ENCODE data around the gene LRRC61.
A peak's percentile ranks its signal among the peaks of the same experiment; 100 is the strongest.

LRRC61 gene

DNA sequence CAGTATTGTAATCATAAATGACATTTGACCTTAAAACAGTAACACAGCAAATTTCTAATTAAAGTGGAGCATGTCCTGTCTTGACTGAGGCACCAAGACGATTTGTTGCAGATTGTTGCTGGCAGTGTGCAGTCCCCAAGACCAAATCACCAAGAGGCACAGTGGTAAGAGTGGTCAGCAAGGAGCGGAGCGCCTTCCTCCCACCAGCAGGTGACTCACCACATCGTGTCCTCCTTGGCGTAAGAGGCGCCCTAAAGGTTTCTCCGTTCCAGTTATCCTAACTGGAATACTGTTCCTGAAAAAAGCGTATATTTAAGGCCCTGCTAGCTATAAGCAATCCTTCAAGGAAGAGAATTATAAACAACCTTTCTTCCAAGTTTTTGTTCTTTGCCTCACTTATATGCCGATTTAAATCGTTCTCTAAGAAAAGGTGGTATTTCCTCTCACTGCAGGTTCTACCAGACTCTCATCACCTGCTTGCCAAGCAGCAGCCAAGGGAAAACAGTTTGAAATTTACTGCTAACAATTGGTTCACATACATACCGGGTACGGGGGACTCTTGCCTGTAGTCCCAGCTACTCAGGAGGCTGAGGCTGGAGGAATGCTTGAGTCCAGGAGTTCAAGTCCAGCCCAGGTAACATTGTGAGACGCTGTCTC lies 34.7 kb downstream of the LRRC61 start:
- DNase-seq = no peak

GRCh38 chr7:150358433-150358832 lies 35.3 kb downstream of the LRRC61 start:
- DNase-seq = no peak

- no peak for DNase-seq
Measured at GRCh38 chr7:150358988-150359621, 36.0 kb downstream of the LRRC61 start.

DNA sequence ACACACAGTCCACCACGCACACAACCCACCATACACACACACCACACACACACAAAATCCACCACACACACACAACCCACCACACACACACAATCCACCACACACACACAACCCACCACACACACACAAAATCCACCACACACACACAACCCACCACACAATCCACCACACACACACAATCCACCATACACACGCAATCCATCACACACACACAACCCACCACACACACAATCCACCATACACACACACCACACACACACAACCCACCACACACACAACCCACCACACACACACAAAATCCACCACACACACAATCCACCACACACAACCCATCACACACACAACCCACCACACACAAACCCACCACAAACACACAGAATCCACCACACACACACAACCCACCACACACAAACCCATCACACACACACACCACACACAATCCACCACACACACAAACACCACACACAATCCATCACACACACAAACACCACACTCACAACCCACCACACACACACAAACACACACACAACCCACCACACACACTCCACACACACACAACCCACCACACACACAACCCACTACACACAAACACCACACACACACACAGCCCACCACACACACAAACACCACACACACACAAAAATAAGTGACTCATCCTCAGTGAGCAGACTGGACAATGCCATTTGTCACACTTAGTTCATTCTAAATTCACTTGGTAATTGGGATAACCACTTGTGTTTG lies 36.6 kb downstream of the LRRC61 start:
- DNase-seq = no peak

GRCh38 chr7:150360363-150361058 lies 37.4 kb downstream of the LRRC61 start:
- no peak for DNase-seq

GRCh38 chr7:150361402-150361801 lies 38.2 kb downstream of the LRRC61 start:
- no peak for DNase-seq

DNA sequence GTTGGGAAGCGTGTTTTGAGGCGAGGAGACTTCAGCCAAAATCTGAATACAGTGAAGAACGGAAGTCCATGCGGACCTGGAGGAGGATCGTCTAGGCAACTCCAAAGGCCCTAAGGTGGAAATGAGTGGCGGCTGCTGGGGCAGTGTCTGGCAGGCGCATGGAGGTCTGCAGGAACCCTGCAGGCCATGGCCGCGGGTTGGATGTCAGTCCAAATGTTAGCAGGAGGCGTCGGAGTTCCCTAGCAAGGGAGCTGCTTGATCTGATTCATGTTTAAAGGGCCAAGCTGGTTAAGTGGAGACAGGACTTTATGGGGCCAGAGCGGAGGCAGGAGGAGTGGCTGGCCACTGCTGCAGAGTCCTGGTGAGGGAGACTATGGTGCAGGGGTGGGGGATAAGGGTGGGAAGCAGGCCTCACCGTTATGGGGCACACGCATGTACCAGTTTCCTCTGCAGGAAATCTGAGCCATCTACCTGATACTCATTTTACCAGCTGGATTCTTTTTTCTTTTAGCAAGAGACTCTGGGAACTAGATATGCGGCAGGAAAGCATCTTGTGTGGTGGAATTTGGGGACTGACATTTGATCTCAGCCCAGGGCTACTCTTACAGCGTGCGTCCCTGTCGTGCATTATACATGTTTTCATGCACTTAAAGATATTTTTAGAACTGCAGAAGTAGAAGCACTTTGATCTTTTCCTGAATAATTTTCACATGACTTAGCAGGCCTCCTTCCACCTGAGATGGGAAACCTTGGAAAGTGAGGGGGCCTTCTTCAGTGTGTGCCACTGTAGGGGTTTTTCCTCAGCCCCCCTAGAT lies 38.9 kb downstream of the LRRC61 start:
- DNase-seq = no peak

- DNase-seq = peak; percentile 68
Measured at GRCh38 chr7:150363370-150363769, 40.2 kb downstream of the LRRC61 start.

- no peak for DNase-seq
Measured at GRCh38 chr7:150363872-150364271, 40.7 kb downstream of the LRRC61 start.

DNA sequence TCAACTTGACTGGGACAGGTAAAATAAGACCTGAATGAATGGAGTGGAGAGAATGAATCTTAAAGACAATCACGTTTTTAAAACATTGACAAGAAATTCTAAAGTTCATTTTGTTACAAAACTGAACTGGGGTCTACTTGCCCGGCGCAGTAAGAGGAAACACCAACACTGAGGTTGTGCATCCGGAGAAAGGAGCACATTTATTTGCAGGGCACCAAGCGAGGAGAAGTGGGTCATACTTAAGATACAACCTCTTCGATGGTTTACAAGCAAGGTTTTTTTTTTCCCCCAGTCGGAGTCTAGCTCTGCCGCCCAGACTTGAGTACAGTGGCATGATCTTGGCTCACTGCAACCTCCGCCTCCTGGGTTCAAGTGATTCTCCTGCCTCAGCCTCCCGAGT lies 42.0 kb downstream of the LRRC61 start:
- DNase-seq = no peak

GRCh38 chr7:150365673-150366398 lies 42.7 kb downstream of the LRRC61 start:
- no peak for DNase-seq

- DNase-seq = no peak
Measured at GRCh38 chr7:150367677-150368095, 44.5 kb downstream of the LRRC61 start.

- peak; percentile 89 for DNase-seq
Measured at GRCh38 chr7:150368096-150368883, 45.1 kb downstream of the LRRC61 start, which contains the start of gene REPIN1. Gene REPIN1 (plus strand): TSS chr7:150368822. CDS start chr7:150369712, 890 bp downstream.

- no peak for DNase-seq
Measured at GRCh38 chr7:150368884-150369747, 46.0 kb downstream of the LRRC61 start.

GRCh38 chr7:150369748-150370501 lies 46.8 kb downstream of the LRRC61 start:
- DNase-seq = no peak

DNA sequence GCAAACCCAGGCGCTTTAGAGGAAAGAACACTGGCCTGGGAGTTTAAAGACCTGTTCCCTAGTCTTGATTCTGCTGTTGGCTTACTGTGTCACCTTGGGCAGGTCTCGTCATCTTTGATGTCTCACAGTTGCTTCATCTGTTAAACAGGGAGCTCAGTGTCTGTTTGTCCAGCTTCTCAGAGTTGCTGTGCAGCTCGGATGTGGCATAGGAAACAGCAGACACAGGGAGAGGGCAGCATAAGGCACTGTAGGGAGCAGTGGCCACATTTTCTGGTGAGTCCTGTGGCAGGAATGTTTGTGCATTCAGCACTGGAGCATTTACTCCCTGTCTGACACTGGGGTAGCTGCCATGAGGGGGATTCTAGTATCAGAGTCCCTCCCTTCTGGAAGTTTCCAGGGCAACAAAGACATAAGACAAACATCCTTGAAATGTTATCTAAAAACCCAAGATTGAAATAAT lies 47.5 kb downstream of the LRRC61 start:
- DNase-seq = no peak

DNA sequence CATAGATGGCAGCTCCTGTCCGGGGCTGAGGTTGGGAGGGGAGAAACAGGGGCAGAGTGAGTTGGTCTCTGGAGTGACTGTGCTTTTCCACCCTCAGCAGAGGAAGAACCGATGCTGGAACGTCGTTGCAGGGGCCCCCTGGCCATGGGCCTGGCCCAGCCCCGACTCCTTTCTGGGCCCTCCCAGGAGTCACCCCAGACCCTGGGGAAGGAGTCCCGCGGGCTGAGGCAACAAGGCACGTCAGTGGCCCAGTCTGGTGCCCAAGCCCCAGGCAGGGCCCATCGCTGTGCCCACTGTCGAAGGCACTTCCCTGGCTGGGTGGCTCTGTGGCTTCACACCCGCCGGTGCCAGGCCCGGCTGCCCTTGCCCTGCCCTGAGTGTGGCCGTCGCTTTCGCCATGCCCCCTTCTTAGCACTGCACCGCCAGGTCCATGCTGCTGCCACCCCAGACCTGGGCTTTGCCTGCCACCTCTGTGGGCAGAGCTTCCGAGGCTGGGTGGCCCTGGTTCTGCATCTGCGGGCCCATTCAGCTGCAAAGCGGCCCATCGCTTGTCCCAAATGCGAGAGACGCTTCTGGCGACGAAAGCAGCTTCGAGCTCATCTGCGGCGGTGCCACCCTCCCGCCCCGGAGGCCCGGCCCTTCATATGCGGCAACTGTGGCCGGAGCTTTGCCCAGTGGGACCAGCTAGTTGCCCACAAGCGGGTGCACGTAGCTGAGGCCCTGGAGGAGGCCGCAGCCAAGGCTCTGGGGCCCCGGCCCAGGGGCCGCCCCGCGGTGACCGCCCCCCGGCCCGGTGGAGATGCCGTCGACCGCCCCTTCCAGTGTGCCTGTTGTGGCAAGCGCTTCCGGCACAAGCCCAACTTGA lies 48.2 kb downstream of the LRRC61 start:
- DNase-seq = no peak

DNA sequence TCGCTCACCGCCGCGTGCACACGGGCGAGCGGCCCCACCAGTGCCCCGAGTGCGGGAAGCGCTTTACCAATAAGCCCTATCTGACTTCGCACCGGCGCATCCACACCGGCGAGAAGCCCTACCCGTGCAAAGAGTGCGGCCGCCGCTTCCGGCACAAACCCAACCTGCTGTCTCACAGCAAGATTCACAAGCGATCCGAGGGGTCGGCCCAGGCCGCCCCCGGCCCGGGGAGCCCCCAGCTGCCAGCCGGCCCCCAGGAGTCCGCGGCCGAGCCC lies 48.8 kb downstream of the LRRC61 start:
- DNase-seq = no peak

Data from NCI-H1694 (cell line).